GM23248 (cell line): Measurements from ENCODE around the gene ADAMTS3.

ENCODE experiments used
- EZH2 ChIP-seq: fragments of 200-600 bp; sonication (generic); IDR thresholded peaks from 2 replicates; pipeline ENCODE4 v1.6.1; 2018; ENCODE audit warnings: antibody characterized with exemption, mild to moderate bottlenecking; ENCODE audit not compliant: insufficient read depth, poor library complexity, severe bottlenecking
- EZH2phosphoT487 ChIP-seq: fragments of 200-600 bp; sonication (generic); IDR thresholded peaks from 2 replicates; pipeline ENCODE4 v1.6.1; 2018; ENCODE audit warnings: antibody characterized with exemption, moderate library complexity, mild to moderate bottlenecking, low read depth; ENCODE audit not compliant: insufficient read depth

GRCh38 chr4:72546456-72546855 lies 22.6 kb downstream of the ADAMTS3 start:
- TF ChIP-seq EZH2 (no peak), EZH2phosphoT487 (no peak)
